Hepatocyte (in vitro differentiated cells): ENCODE data around the gene BPIFB6. TPM values are rescaled to one million over a fixed set of nuclear protein-coding genes. Genes with fewer than 3 reads are reported as not detected.
"Not testable (repeated sequence)": the region's sequence is repeated elsewhere in the genome, so short reads cannot be mapped to it uniquely, and the experiment has no call there.

Experiments
- DNase-seq: peaks from one replicate; pipeline ENCODE4 v3.0.0-alpha.2; 2016; ENCODE audit warnings: low spot score
- H2AFZ ChIP-seq: fragments of 200-600 bp; sonication (generic); 2 replicates; pipeline ENCODE4 v1.6.0; 2016; ENCODE audit warnings: antibody characterized with exemption, mild to moderate bottlenecking
- H3K27ac ChIP-seq: fragments of 200-600 bp; sonication (generic); 2 replicates; pipeline ENCODE4 v1.5.1; 2016; ENCODE audit warnings: mild to moderate bottlenecking
- H3K27me3 ChIP-seq: fragments of 200-600 bp; sonication (generic); 2 replicates; pipeline ENCODE4 v1.6.1; 2016
- H3K36me3 ChIP-seq: fragments of 200-600 bp; sonication (generic); replicated peaks from 2 replicates; pipeline ENCODE4 v1.5.1; 2016; ENCODE audit warnings: low read depth; ENCODE audit not compliant: insufficient read depth
- H3K4me1 ChIP-seq: fragments of 200-600 bp; sonication (generic); 2 replicates; pipeline ENCODE4 v1.5.1; 2016; ENCODE audit warnings: mild to moderate bottlenecking, moderate library complexity; ENCODE audit not compliant: insufficient read depth
- H3K4me2 ChIP-seq: fragments of 200-600 bp; sonication (generic); 2 replicates; pipeline ENCODE4 v1.6.0; 2016
- H3K4me3 ChIP-seq: fragments of 200-600 bp; sonication (generic); 2 replicates; pipeline ENCODE4 v1.5.1; 2016; ENCODE audit warnings: mild to moderate bottlenecking
- H3K79me2 ChIP-seq: fragments of 200-600 bp; sonication (generic); 2 replicates; pipeline ENCODE4 v1.6.0; 2017; ENCODE audit warnings: mild to moderate bottlenecking
- H3K9me2 ChIP-seq: fragments of 200-600 bp; sonication (generic); replicated peaks from 2 replicates; pipeline ENCODE4 v1.6.0; 2017; ENCODE audit warnings: mild to moderate bottlenecking; ENCODE audit not compliant: insufficient read depth
- H3K9me3 ChIP-seq: fragments of 200-600 bp; sonication (generic); 2 replicates; pipeline ENCODE4 v1.5.1; 2016; ENCODE audit warnings: low read depth, mild to moderate bottlenecking
- H4K20me1 ChIP-seq: fragments of 200-600 bp; sonication (generic); 2 replicates; pipeline ENCODE4 v1.6.0; 2016; ENCODE audit warnings: mild to moderate bottlenecking; ENCODE audit not compliant: insufficient read depth, poor library complexity, severe bottlenecking
- EZH2 ChIP-seq: fragments of 200-600 bp; sonication (generic); IDR thresholded peaks from 2 replicates; pipeline ENCODE4 v1.6.1; 2016; ENCODE audit warnings: antibody characterized with exemption, mild to moderate bottlenecking, borderline replicate concordance
- EZH2phosphoT487 ChIP-seq: fragments of 200-600 bp; sonication (generic); IDR thresholded peaks from one replicate; pipeline ENCODE4 v1.6.1; 2018; ENCODE audit warnings: antibody characterized with exemption, mild to moderate bottlenecking, low read depth, moderate library complexity; ENCODE audit not compliant: unreplicated experiment, severe bottlenecking
- WGBS: methylation state at CpG from one replicate; pipeline ENCODE4 v1.1.6; 2016; ENCODE audit warnings: low lambda C conversion rate; ENCODE audit errors: missing lambda C conversion rate; 5-methylcytosine and 5-hydroxymethylcytosine counted together
- polyA plus RNA-seq: library from polyadenylated mRNA; unstranded; fragments of >200 nt; fragmentation: Nextera tagmentation; extraction: Ambion mirVana; gene quantifications from 2 replicates; pipeline ENCODE4 v1.2.1, GENCODE V29; 2016
- total RNA-seq: library from RNA; depleted of rRNA; stranded (reverse); fragments of >200 nt; gene quantifications from 2 replicates; pipeline ENCODE4 v1.2.3, GENCODE V29; 2014
- TF ChIP-seq, protein P1 (sequence below): fragments of 200-600 bp; sonication (generic); IDR thresholded peaks from 2 replicates; pipeline ENCODE4 v1.5.1; 2016; ENCODE audit warnings: antibody characterized with exemption, mild to moderate bottlenecking; ENCODE audit not compliant: poor library complexity

The BPIFB6 gene
- total and polyA plus RNA-seq, 2 experiments from 2014 or later: not detected

DNA sequence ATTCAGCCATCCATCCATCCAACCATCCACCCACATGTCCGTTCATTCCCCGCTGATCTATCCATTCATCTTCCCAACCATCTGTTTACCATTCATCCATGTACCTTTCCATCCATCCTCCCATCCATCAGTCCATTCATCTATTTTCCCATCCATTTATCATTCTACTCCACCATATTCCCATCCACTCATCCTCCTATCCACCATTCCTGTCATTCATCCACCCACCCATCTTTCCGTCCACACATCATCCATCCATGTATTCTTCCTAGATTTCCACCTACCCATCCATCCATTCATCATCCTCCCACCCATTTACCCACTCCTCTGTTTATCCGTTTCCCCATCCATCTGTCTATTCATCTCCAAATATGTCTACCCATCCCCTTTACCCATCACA is 6.8 kb downstream of the BPIFB6 start:
- H3K4me3 ChIP-seq: no peak overlapping the region
- H3K27ac ChIP-seq: no peak overlapping the region
- no peak overlapping the region for H3K4me2 ChIP-seq
- TF ChIP-seq, protein P1, sequence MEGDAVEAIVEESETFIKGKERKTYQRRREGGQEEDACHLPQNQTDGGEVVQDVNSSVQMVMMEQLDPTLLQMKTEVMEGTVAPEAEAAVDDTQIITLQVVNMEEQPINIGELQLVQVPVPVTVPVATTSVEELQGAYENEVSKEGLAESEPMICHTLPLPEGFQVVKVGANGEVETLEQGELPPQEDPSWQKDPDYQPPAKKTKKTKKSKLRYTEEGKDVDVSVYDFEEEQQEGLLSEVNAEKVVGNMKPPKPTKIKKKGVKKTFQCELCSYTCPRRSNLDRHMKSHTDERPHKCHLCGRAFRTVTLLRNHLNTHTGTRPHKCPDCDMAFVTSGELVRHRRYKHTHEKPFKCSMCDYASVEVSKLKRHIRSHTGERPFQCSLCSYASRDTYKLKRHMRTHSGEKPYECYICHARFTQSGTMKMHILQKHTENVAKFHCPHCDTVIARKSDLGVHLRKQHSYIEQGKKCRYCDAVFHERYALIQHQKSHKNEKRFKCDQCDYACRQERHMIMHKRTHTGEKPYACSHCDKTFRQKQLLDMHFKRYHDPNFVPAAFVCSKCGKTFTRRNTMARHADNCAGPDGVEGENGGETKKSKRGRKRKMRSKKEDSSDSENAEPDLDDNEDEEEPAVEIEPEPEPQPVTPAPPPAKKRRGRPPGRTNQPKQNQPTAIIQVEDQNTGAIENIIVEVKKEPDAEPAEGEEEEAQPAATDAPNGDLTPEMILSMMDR: no peak
- no peak for TF ChIP-seq EZH2
- no peak for TF ChIP-seq EZH2phosphoT487
- peaks cover 12% of the 10 kb centered on the region for H3K27me3 ChIP-seq
- DNase-seq: no peak
- H3K36me3 ChIP-seq: no peaks in the 10 kb centered on the region
- no peak overlapping the region for H2AFZ ChIP-seq
- H3K9me2 ChIP-seq: no peaks in the 10 kb centered on the region
- 90% methylated on average over 4 of the region's 4 CpGs for WGBS
- no peaks in the 10 kb centered on the region for H3K79me2 ChIP-seq
- no peaks in the 10 kb centered on the region for H3K4me1 ChIP-seq
- H4K20me1 ChIP-seq: no peaks in the 10 kb centered on the region
- no peaks in the 10 kb centered on the region for H3K9me3 ChIP-seq

GRCh38 chr20:33042430-33042829 is 11.0 kb downstream of the BPIFB6 start:
- no peak overlapping the region for H3K4me2 ChIP-seq
- H3K9me2 ChIP-seq: no peaks in the 10 kb centered on the region
- H3K4me3 ChIP-seq: no peak overlapping the region
- no peaks in the 10 kb centered on the region for H3K36me3 ChIP-seq
- DNase-seq: no peak
- WGBS: 91% methylated on average over 3 of the region's 3 CpGs
- TF ChIP-seq, protein P1: no peak
- TF ChIP-seq EZH2phosphoT487 (no peak), EZH2 (no peak)
- peaks cover 4% of the 10 kb centered on the region for H3K27me3 ChIP-seq
- no peaks in the 10 kb centered on the region for H3K9me3 ChIP-seq
- H3K4me1 ChIP-seq: no peaks in the 10 kb centered on the region
- no peak overlapping the region for H3K27ac ChIP-seq
- no peaks in the 10 kb centered on the region for H3K79me2 ChIP-seq
- no peaks in the 10 kb centered on the region for H4K20me1 ChIP-seq
- H2AFZ ChIP-seq: no peak overlapping the region

- TF ChIP-seq, protein P1: no peak
- no peak for TF ChIP-seq EZH2
- TF ChIP-seq EZH2phosphoT487: no peak
- Histone ChIP-seq H3K27ac (no peak overlapping the region), H2AFZ (no peak overlapping the region), H3K4me3 (no peak overlapping the region), H3K4me2 (no peak overlapping the region), H3K9me2 (no peaks in the 10 kb centered on the region), H3K27me3 (peaks cover 4% of the 10 kb centered on the region), H3K79me2 (no peaks in the 10 kb centered on the region), H3K9me3 (no peaks in the 10 kb centered on the region), H3K4me1 (no peaks in the 10 kb centered on the region), H4K20me1 (no peaks in the 10 kb centered on the region), H3K36me3 (no peaks in the 10 kb centered on the region)
- DNase-seq: no peak
- WGBS: 81% methylated on average over 2 of the region's 2 CpGs
These were observed 11.7 kb downstream of the BPIFB6 start for GRCh38 chr20:33042983-33043730.

DNA sequence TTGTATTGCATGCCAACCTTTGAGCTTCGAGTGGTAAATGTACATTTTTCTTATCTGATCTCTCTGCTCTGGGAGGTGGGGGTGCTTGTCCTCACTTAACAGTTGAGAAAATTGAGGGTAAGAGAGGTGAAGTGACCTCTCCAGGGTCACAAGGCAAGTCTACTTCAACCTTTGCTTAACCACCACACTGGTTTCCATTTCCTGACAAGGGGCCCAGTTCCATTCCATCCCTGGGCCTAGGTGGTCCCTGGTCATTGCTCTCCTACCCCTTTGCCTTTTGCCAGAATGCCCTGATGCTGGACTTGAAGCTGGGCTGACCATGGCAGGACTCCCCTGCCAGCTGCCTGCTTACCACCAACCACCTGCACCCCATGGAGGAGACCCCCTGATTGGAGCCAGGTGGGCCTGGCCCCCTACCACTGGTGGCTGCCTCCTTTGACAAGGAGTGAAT is 12.3 kb downstream of the BPIFB6 start:
- WGBS: 38% methylated on average over 1 of the region's 1 CpG
- peaks cover 4% of the 10 kb centered on the region for H3K27me3 ChIP-seq
- H3K36me3 ChIP-seq: no peaks in the 10 kb centered on the region
- H3K9me3 ChIP-seq: no peaks in the 10 kb centered on the region
- no peak for DNase-seq
- H3K4me2 ChIP-seq: no peak overlapping the region
- no peak overlapping the region for H3K4me3 ChIP-seq
- no peaks in the 10 kb centered on the region for H3K4me1 ChIP-seq
- no peak overlapping the region for H2AFZ ChIP-seq
- H4K20me1 ChIP-seq: no peaks in the 10 kb centered on the region
- H3K79me2 ChIP-seq: no peaks in the 10 kb centered on the region
- H3K9me2 ChIP-seq: no peaks in the 10 kb centered on the region
- TF ChIP-seq, protein P1: no peak
- TF ChIP-seq EZH2 (no peak), EZH2phosphoT487 (no peak)
- no peak overlapping the region for H3K27ac ChIP-seq

- H2AFZ ChIP-seq, H3K9me3 ChIP-seq, H3K27me3 ChIP-seq, H3K36me3 ChIP-seq, H3K4me3 ChIP-seq, H3K79me2 ChIP-seq, H3K9me2 ChIP-seq, H3K27ac ChIP-seq, DNase-seq, H4K20me1 ChIP-seq, H3K4me1 ChIP-seq, H3K4me2 ChIP-seq: not testable (repeated sequence)
- WGBS: 82% methylated on average over 15 of the region's 15 CpGs
These were observed 13.8 kb downstream of the BPIFB6 start for GRCh38 chr20:33045129-33045721.
